Activated CD4-positive, alpha-beta T cell treated with anti-CD3 and anti-CD28 coated beads for 1 hour (primary cell): ENCODE measurements around the gene CRP.
"Not testable (repeated sequence)": the region's sequence is repeated elsewhere in the genome, so short reads cannot be mapped to it uniquely, and the experiment has no call there.

Experiments used
- DNase-seq: peaks from one replicate; pipeline ENCODE4 v3.0.0-alpha.2; 2020

Gene CRP

GRCh38 chr1:159699246-159699645 lies 15.1 kb downstream of the CRP start:
- DNase-seq, result no peak

DNA sequence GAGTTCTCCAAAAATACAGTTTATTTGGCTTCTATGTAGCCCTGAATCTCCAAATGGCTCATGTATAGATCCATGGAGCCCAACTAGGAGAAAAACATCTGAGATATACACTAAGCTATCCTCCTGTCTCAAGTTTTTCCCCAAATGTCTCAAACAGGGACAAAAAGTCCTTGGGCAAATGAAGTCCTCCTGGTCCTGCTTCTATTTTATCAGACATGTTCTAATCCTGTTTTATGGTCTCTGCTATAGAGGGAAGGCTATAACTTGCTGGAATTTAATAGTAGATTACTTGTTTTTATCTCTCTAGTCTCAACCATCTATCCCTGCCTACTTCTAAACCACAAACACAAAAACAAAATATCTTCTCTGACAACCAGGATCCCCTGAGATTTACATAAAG lies 26.9 kb downstream of the CRP start:
- DNase-seq, result no peak

- DNase-seq, result no peak
Measured at GRCh38 chr1:159686599-159687299, 27.6 kb downstream of the CRP start.

DNA sequence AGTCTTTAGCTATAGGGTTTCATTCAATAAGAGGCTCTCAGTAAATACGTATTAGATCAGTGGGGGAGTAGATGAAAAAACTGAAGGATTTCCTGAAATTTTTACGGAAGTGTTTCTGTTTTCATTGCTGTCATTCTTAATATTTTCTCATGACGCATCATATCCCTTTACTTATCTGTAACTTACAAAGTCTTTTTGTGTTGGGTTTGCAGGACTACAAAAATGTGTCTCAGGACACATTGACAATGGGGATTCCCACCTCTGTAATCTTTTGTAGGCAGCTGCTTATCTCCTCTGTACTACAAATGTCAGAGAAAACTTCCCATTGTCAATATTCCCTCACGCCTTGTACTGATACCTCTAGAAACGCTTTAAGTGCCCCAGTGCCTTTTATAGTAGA lies 35.5 kb downstream of the CRP start:
- DNase-seq, result no peak

DNA sequence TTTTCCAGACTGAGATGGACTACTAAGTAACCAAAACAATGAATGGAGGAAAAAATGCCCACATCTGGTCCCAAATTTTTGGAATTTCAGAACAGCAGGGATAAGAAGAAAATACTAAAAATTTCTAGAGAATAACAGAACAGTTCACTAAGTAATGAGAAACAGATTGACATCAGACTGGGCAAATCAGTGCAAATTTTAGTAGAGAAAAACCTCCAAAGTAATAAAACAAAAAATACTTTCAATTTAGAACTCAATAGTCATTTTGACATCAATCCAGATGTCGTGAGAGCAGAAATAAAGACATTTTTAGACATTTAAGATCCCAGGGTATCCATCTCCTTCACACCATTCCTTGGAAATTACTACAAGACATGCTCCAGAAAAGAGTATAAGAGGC lies 39.3 kb downstream of the CRP start:
- DNase-seq, result no peak

GRCh38 chr1:159672390-159672789 lies 42.0 kb downstream of the CRP start:
- not testable (repeated sequence) for DNase-seq

GRCh38 chr1:159669338-159669737 lies 45.1 kb downstream of the CRP start:
- DNase-seq, result no peak

DNA sequence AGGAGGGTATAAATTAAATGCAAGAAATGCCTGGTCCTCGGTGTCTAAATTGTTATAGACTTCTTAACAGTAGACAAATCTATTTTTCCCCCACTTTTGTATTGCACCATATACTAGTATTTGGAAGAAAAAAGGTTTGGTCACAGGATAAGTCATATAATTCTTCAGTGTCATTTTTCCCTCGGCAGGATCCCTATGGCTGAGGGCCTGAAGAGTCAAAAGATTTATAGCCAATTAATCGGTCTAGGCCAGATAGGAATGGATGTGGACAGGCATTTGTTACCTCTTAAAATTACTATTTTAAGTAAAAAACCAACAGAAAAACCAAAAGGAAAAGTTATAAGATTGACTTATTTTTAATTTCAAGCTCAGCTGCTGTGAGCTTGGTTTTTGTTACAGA lies 45.6 kb downstream of the CRP start:
- no peak for DNase-seq

- no peak for DNase-seq
Measured at GRCh38 chr1:159664247-159664646, 50.1 kb downstream of the CRP start.

- DNase-seq, result no peak
Measured at GRCh38 chr1:159663552-159663951, 50.8 kb downstream of the CRP start.
